Raji (cell line): ENCODE results near the gene CDKN2B-AS1.

Experiments
- POLR2A ChIP-seq: IDR thresholded peaks from 2 replicates; pipeline ENCODE4 v1.6.1; 2011; ENCODE audit warnings: low read depth, low read length, control low read depth; ENCODE audit not compliant: insufficient read depth

CDKN2B-AS1 gene

DNA sequence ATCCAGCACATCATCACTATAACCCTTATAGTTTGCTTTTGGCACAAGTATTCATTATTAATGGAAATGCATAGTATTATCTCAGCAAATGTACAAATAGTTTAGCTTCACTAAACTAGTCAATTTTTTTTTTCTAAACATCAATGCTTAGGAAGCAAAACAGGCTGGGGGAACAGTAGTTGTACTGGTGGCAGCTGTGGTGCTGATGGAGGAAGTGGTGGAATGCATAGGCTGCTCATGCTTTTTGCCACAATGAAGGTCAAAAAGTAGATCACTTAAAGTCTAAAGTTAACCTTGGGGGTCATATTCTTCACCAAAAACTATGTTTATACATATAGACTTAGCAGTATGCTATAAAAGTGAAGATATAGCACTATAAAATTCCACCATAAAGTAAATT is 50.8 kb downstream of the CDKN2B-AS1 start:
- TF ChIP-seq POLR2A: no peak

DNA sequence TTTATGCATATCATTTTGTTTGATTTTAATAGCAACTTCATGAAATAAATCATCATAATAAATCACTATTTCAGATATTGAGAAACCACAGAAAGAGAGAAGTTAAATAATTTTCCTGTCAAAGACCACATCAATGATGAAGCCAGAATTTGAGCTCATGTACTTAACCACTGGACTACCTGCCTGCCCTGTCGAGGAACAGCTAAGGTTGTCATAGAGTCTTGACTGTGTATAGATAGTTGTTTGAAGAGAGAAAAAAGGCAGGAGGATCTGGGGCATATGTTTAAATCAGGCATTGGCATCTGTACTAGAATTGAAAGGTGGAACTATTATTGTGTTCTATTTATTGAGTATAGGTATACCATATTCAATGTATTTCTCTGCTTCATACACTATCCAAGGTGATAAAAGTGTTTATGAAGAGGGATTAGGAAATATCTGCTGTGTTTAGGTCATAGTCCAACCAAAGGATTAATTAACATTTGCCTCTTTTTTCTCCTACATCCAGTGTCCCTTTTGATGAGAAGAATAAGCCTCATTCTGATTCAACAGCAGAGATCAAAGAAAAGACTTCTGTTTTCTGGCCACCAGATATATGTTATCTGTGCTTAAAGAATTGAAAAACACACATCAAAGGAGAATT is 51.8 kb downstream of the CDKN2B-AS1 start:
- no peak for TF ChIP-seq POLR2A

DNA sequence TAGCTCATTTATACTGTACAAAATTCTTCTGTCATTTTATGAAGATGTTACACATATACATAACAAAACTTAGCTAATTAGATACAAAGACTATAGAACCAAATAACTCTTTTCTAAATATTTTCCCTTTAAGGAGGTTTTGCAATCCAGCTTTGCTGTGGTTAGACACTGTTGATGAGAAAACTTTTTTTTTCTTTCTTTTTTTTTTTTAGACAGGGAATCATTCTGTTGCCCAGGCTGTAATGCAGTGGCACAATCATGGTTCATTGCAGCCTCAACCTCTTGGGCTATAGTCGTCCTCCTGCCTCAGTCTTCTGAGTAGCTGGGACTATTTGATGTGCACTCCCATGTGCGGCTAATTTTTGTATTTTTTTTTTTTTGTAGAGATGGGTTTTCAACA is 53.0 kb downstream of the CDKN2B-AS1 start:
- TF ChIP-seq POLR2A: no peak

DNA sequence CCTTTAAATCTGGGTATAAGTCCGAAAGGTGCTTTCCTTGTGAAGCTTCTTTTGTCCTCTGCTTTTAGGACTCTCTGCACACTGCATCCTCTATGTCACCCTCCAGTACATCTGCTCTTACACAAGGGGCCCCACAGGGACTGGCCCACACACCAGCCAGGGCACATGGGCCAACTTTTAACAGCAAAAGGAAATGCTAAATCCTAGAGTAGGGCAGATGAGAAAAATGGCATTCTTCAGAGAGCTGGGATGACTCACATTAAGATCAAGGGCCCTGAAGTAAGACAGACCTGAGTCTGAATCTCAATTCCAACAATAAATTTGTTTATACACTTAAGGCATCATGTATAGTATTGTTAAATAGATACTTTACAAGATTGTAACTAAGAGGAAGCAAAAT is 54.8 kb downstream of the CDKN2B-AS1 start:
- TF ChIP-seq POLR2A: no peak

DNA sequence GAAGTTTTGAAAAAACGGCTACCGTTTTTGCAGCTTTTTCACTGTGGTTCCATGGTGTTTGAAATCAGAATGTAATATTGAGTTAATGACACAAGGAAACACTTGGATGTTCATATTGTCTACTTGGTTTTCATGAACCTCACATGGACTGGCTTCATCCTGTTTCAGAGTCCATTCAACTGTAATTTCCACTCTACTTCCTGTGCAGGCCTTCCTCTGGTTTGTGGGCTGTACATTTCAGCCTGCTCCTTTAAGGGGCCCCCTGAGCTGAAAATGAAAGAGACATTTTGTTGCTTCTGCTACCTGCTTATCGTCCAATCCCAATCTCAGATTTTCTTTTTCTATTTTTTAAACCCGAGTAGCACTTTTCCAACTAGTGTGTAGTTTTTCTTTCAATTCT is 56.3 kb downstream of the CDKN2B-AS1 start:
- TF ChIP-seq POLR2A: no peak

DNA sequence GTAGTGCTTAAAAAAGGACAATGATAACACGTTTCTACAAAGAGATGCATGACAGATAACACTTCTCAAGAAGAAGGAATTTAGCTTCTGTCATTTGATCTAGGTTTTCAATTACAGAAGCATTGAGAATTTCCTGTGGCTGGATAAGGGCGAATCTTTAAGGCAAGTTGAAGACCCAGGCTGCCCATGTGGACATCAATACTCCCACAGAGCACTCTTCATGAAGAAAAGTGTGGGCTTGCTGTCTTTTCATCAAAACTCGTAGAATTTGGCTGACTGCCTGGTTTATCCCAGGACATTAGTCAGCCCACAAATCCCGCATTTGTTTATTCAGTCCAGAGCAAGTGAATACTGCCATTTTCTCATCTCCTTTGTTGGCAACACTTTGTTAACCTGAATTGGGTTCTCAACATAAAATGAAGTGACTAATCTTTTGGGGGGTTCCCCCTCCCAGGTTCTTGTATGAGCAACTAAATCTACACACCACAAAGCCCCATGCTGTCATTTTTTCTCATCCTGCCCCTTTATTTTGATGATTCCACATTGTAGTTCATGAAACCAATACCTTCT is 57.9 kb downstream of the CDKN2B-AS1 start:
- no peak for TF ChIP-seq POLR2A

DNA sequence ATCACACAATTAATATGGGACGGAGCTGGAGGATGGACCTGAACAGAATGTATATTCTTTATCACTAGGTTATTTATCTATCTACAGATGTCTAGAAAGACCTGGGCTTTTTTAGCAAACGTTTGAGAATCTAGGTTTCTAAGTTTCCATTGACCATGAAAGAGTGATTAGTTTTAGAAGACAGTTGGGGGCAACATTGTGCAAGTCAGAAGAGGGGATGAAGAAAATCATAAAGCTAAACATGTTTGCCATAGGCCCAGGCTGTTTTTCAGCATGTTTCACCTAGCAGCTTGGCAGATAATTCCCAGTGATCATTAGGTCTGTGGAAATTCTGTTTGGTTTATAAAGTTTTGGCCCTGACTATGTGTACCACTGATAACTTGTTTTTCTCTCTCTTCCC is 58.6 kb downstream of the CDKN2B-AS1 start:
- TF ChIP-seq POLR2A: no peak

DNA sequence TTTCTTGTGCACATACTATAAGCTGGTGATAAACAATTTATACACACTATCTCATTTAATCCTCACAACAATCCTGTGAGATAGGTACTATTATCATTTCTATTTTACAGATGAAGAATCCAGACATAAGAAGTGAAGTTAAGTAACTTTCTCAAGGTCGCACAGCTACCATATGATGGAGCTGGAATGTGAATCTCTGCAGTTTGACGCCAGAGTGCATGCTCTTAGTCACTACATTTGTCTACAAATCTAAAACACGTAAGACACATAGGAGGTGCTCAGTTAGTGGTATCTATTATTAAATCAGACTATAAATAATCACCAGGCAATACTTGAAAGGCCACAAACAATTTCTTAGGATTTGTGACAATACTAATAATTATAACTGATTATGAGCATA is 59.5 kb downstream of the CDKN2B-AS1 start:
- TF ChIP-seq POLR2A: no peak

DNA sequence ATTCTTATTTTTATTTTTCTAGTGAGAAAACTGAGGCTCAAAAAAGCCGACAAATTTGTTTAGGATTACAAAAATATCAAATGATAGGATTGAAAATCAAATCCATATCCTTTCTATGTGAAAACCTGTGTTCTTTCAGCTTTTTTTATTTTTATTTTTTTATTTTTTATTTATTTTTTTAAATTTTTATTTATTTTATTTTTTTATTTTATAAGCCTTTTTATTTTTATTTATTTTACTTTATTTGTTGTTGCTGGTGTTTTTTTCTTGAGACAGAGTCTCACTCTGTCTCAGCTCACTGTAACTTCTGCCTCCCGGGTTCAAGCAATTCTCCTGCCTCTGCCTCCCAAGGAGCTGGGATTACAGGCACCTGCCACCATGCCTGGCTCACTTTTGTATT is 59.9 kb downstream of the CDKN2B-AS1 start:
- no peak for TF ChIP-seq POLR2A

DNA sequence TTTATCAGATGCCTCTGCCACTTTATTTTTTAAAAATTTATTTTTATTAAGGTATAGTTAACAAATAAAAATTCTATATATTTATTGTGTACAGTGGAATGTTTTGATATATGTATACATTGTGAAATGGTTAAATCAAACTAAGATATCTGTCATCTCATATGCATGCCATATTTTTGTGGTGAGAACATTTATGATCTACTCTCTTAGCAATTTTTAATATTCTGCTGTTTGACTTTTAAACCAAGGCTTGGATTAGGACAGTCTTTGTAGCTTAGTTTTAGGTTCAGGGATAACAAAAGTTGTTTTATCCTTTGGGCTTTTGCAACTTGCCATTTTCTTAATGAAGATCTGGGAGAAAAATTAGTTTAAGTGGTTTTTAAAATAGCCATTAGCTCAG is 60.5 kb downstream of the CDKN2B-AS1 start:
- TF ChIP-seq POLR2A: no peak

DNA sequence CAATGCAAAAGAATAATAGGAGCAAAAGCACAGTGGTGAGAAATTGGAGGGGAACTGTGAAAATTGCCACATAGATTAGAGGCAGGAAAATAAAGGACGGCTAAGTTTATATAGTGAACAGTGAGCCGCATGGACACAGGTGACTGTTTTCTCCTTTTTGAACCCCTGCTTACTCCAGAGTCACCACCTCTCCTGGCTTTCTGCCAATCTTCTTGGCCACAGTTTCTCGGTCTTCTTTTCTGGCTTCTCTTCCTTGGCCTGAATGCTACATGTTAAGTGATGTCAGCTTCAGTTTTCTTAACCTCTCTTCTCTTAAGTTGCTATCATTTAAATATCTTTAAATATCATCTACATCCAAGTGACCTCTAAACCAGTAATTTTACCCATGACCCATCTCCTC is 61.8 kb downstream of the CDKN2B-AS1 start:
- TF ChIP-seq POLR2A: no peak

DNA sequence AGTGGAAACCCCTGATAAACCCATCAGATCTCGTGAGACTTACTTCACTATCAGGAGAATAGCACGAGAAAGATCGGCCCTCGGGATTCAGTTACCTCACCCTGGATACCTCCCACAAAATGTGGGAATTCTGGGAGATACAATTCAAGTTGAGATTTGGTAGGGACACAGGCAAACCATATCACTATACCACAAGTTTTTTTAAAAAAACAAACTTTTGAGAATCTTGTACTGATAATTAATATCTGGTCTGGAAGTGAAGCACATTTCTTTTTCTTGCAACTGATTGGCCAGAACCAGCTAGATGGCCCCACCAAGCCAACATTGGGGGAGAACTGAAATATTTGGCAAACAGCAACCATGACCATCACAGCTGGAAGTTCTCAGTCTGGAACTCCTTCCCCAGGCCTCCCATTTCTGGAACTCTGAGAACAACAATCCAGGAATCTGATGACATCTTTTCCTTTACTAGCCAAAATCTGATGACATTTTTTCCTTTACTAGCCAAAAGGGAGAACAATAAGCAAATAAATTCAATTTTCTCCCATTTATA is 66.3 kb downstream of the CDKN2B-AS1 start:
- no peak for TF ChIP-seq POLR2A

DNA sequence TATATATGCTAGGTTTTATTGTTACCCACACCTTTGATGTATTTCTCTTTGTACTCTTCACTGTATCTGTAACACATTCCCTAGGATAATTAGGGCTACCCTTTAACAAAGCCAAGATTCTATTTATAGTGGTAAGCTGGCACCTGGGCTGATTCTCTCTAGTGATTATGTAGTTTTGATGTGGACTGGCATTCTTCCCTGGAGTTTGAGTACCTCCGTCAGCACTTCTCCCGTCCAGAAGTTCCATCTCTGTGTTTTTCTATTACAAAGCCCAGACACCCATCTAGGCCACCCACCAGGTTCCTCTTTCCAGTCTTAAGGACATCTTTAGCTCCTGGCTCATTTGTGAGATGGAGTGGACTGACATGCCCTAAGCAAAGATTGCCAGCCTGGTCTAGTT is 70.4 kb downstream of the CDKN2B-AS1 start:
- TF ChIP-seq POLR2A: no peak

DNA sequence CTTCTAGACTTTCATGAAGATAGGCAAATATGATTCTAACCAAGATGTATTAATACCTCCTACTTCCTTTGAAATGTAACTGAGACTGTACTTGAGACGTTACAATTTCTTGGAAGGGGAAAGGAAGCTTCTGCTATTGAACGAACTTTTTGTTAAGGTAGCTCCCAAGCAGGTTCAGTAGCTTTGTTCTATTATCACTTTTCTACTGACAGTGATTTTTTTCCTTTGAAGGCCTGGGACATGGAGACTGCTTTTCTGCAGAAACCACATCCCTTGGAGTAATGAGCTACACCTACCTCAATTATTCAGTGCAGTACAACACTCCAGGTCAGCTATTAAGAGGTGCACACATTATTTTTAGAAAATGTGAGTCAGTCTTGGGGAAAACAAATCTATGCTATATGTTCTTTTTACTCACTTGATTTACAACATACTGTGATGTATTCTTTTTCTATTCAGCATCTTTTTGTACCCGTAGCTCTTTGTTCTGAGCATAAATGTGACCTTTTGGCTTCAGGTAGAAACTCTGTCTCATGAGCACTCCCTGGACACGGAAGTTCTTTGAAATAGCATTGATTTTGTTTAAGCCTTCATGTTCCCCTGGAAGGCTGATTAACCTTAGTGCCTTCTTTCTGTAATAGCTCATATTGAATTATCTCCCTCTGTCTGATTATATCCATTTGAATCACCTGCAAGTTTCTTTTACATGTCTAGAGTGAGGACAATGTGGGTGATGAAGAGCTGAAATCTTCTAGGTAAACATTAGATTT is 71.0 kb downstream of the CDKN2B-AS1 start:
- no peak for TF ChIP-seq POLR2A

DNA sequence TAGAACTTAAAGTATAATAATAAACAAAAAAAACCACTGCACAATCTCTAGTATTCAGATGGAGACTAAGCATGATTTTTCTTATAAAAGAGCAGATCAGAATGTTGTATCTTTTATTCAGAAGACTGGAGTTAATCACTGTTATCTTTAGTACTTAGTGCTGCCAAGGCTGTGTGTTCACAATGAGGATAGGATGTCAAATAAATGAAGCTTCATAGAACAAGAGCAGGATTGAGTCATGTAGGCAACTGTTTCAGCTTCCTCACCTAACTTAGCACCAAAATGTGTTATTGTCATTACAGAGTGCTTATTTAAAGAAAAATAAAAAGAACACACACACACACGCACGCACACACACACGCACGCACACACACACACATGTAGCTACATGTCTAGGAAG is 72.6 kb downstream of the CDKN2B-AS1 start:
- no peak for TF ChIP-seq POLR2A

DNA sequence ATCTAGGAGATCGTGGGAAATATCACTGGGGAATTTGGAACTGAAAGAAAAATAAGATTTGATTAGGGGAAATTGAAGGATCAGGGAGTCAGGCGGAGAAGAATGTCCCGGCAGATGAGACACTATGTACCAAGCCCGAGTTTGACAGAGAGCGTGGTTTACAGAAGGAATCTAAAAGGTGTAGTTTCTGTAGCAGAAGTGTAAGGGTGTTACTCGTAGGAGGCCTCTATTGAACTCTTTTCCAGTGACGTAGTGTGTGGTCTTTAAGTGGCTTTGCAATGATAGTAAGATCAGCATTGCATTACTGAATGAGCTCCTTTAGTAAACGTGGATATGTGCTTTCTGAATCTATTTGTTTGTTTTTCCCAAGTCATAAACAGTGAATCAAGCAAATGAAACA is 73.8 kb downstream of the CDKN2B-AS1 start:
- no peak for TF ChIP-seq POLR2A
